ENCODE results near the gene TRAM2. TPM values are rescaled to one million over a fixed set of nuclear protein-coding genes. Genes with fewer than 3 reads are reported as not detected.

The TRAM2 gene
- total and polyA plus RNA-seq, 9 of the 15 experiments (the other 6 are each of a cell fraction or from before 2014, with no cell fraction given): 2.6 to 13.3 (median 8.9) TPM

DNA sequence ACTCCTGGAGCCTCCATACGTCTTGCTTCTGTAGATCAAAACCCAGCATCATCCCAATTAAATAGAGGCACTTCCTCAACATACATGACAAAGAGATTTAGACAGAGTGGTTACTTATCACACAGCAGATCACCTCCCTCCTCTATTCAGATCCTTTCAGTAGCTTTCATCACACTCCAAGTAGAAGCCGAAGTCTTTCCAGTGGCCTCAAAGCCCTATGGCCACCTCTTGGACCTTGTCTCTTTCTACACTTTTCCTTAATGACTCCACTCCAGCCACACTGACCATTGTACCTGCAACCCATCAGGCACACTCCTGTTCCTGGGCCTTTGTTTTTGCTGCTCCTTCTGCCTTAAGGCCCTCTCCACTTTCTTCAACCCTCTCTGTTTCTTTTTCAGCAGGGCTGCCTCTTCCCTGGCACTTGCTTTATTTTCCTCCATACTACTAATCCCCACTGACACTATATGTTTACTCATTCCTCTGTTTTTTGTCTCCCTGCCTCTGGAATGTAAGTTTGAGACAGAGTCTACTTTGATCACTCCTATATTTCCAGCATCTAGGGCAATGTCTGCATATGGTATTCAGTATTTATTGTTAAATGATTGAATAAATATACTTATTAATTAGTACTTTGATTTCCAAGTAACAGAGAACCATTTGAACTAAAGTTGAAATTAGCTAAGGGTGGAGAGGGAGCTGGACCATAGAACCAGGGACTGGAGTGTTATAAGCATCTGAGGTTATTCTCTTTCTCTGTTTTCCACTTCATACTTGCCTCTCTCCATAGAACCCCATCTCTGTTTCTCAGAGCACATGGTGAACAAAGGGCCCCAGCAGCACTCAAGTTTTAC is 43.4 kb upstream of the TRAM2 start (continued):
- TF ChIP-seq JUND (IDR thresholded peaks at IDR 0.05; ENCODE audit: borderline replicate concordance, low read depth, low read length): peak; percentile 62; the same call in 1 of the 2 replicates
- peak; percentile 12; the same call in 1 of the 3 replicates for TF ChIP-seq JUND (tag; IDR thresholded peaks at IDR 0.05; ENCODE audit: borderline replicate concordance, low read depth, low read length)
- peak; percentile 91 for TF ChIP-seq ZNF589 (CRISPR knock-in tag; IDR thresholded peaks at IDR 0.05; ENCODE audit: low read depth)
- TF ChIP-seq HNRNPLL (IDR thresholded peaks at IDR 0.05; ENCODE audit: low read depth, low read length, poor library complexity, severe bottlenecking): no peak
- TF ChIP-seq HMGXB4 (CRISPR knock-in tag; IDR thresholded peaks at IDR 0.05): no peak
- no peak for TF ChIP-seq TFAP4 (CRISPR knock-in tag; IDR thresholded peaks at IDR 0.05; ENCODE audit: borderline replicate concordance)
- peak in 1 of 2 experiments; percentile 32; a peak in 1 of 4 replicates for TF ChIP-seq TBL1XR1 (IDR thresholded peaks at IDR 0.05; ENCODE audit: low read length in 2 of 2)
- TF ChIP-seq, protein P1, sequence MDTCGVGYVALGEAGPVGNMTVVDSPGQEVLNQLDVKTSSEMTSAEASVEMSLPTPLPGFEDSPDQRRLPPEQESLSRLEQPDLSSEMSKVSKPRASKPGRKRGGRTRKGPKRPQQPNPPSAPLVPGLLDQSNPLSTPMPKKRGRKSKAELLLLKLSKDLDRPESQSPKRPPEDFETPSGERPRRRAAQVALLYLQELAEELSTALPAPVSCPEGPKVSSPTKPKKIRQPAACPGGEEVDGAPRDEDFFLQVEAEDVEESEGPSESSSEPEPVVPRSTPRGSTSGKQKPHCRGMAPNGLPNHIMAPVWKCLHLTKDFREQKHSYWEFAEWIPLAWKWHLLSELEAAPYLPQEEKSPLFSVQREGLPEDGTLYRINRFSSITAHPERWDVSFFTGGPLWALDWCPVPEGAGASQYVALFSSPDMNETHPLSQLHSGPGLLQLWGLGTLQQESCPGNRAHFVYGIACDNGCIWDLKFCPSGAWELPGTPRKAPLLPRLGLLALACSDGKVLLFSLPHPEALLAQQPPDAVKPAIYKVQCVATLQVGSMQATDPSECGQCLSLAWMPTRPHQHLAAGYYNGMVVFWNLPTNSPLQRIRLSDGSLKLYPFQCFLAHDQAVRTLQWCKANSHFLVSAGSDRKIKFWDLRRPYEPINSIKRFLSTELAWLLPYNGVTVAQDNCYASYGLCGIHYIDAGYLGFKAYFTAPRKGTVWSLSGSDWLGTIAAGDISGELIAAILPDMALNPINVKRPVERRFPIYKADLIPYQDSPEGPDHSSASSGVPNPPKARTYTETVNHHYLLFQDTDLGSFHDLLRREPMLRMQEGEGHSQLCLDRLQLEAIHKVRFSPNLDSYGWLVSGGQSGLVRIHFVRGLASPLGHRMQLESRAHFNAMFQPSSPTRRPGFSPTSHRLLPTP (IDR thresholded peaks at IDR 0.05; ENCODE audit: borderline replicate concordance, extremely low read depth, insufficient read length): no peak
- TF ChIP-seq MEF2D (tag; conservative IDR thresholded peaks at IDR 0.05; ENCODE audit: low read depth): peak; percentile 52; the same call in 1 of the 2 replicates
- peak; percentile 77; the same call in 1 of the 2 replicates for TF ChIP-seq SMAD3 (CRISPR knock-in tag; conservative IDR thresholded peaks at IDR 0.05)
- peak; percentile 78 for TF ChIP-seq NFXL1 (CRISPR knock-in tag; IDR thresholded peaks at IDR 0.05)
- TF ChIP-seq L3MBTL2 (IDR thresholded peaks at IDR 0.05): peak; percentile 70
- peak; percentile 25; the same call in 1 of the 2 replicates for TF ChIP-seq EP400 (IDR thresholded peaks at IDR 0.05)
- TF ChIP-seq TEAD2 (tag; IDR thresholded peaks at IDR 0.05): no peak
- TF ChIP-seq, protein P2, sequence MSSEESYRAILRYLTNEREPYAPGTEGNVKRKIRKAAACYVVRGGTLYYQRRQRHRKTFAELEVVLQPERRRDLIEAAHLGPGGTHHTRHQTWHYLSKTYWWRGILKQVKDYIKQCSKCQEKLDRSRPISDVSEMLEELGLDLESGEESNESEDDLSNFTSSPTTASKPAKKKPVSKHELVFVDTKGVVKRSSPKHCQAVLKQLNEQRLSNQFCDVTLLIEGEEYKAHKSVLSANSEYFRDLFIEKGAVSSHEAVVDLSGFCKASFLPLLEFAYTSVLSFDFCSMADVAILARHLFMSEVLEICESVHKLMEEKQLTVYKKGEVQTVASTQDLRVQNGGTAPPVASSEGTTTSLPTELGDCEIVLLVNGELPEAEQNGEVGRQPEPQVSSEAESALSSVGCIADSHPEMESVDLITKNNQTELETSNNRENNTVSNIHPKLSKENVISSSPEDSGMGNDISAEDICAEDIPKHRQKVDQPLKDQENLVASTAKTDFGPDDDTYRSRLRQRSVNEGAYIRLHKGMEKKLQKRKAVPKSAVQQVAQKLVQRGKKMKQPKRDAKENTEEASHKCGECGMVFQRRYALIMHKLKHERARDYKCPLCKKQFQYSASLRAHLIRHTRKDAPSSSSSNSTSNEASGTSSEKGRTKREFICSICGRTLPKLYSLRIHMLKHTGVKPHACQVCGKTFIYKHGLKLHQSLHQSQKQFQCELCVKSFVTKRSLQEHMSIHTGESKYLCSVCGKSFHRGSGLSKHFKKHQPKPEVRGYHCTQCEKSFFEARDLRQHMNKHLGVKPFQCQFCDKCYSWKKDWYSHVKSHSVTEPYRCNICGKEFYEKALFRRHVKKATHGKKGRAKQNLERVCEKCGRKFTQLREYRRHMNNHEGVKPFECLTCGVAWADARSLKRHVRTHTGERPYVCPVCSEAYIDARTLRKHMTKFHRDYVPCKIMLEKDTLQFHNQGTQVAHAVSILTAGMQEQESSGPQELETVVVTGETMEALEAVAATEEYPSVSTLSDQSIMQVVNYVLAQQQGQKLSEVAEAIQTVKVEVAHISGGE (CRISPR knock-in tag; IDR thresholded peaks at IDR 0.05): no peak
- TF ChIP-seq TAF7 (tag; IDR thresholded peaks at IDR 0.05): peak; percentile 79; the same call in 1 of the 2 replicates
- TF ChIP-seq CTBP1 (IDR thresholded peaks at IDR 0.05; ENCODE audit: borderline replicate concordance): peak; percentile 71; the same call in 1 of the 2 replicates
